ENCODE data around the gene TRIM41.

GRCh38 chr5:181243564-181244343, 20.7 kb downstream of the TRIM41 start, which contains the start of gene RACK1:
- TF ChIP-seq CTCF (conservative IDR thresholded peaks at IDR 0.05; ENCODE audit: low read depth, low read length) (no peak), EZH2 (IDR thresholded peaks at IDR 0.05; ENCODE audit: low read length, unreplicated experiment) (no peak)

Measured in PC-3 (cell line).